Cardiac fibroblast (primary cell): ENCODE data around the gene UMAD1.

Experiments
- DNase-seq, 2 donors: peaks; one replicate each; pipeline versions ENCODE4 v3.0.0 to v3.0.0-alpha.2; 2010; ENCODE audit warnings: low read depth in 2 of 2
- H3K4me3 ChIP-seq, 2 donors: replicated peaks in 1 of 2; 1 replicate in 1 of 2; 2 replicates in 1 of 2; pipeline ENCODE4 v1.5.1; 2011; ENCODE audit warnings: low read depth in 2 of 2, low read length in 2 of 2, mild to moderate bottlenecking in 2 of 2, moderate library complexity in 1 of 2
- CTCF ChIP-seq: IDR thresholded peaks from one replicate; pipeline ENCODE4 v1.5.1; 2011; ENCODE audit warnings: low read depth, mild to moderate bottlenecking, low read length, inconsistent platforms

The UMAD1 gene

GRCh38 chr7:7859411-7859810, 218.9 kb downstream of the UMAD1 start:
- no peak for TF ChIP-seq CTCF
- no peak for DNase-seq

GRCh38 chr7:7861211-7861633, 220.7 kb downstream of the UMAD1 start:
- TF ChIP-seq CTCF: no peak
- peak; percentile 26 to 87 for DNase-seq
- H3K4me3 ChIP-seq: no peak overlapping the region

More at GRCh38 chr7:7859411-7859810, 218.9 kb downstream of the UMAD1 start:
- H3K4me3 ChIP-seq: no peak overlapping the region

GRCh38 chr7:7862393-7862792, 221.8 kb downstream of the UMAD1 start:
- no peak overlapping the region for H3K4me3 ChIP-seq
- no peak for TF ChIP-seq CTCF
- DNase-seq: no peak

- DNase-seq: no peak
- no peak overlapping the region for H3K4me3 ChIP-seq
- TF ChIP-seq CTCF: no peak
These were observed 227.5 kb downstream of the UMAD1 start for GRCh38 chr7:7867846-7868571.

- DNase-seq: no peak
- no peak for TF ChIP-seq CTCF
- no peak overlapping the region for H3K4me3 ChIP-seq
These were observed 228.0 kb downstream of the UMAD1 start for GRCh38 chr7:7868572-7868899.

GRCh38 chr7:7869036-7869435, 228.5 kb downstream of the UMAD1 start:
- no peak for TF ChIP-seq CTCF
- no peak overlapping the region for H3K4me3 ChIP-seq
- no peak for DNase-seq

- no peak overlapping the region for H3K4me3 ChIP-seq
- no peak for DNase-seq
- no peak for TF ChIP-seq CTCF
These were observed 229.1 kb downstream of the UMAD1 start for GRCh38 chr7:7869651-7870050.
